GM19463 (cell line): ENCODE results near the gene DTYMK.

Source experiments
- ATAC-seq: cut with Tn5 transposase; IDR thresholded peaks from one replicate; pipeline ENCODE4 v1.9.1; 2021; ENCODE audit warnings: mild to moderate bottlenecking, moderate library complexity; ENCODE audit not compliant: unreplicated experiment

The DTYMK gene

GRCh38 chr2:241627675-241628074 lies 58.9 kb downstream of the DTYMK start:
- no peak for ATAC-seq
